ENCODE data around the gene BMPR1B. TPM values are rescaled to one million over a fixed set of nuclear protein-coding genes. Genes with fewer than 3 reads are reported as not detected.
"Not testable (repeated sequence)": the region's sequence is repeated elsewhere in the genome, so short reads cannot be mapped to it uniquely, and the experiment has no call there.

The BMPR1B gene
- total RNA-seq, 2 experiments from 2014 or later: not detected

- H3K27me3 Mint-ChIP-seq: no peaks in the 10 kb centered on the region
- ChIA-PET POLR2A (no interaction called here), CTCF (interaction anchor here (0.6 to 1.5 kb wide), 2 partner anchors 8 to 514 kb away, joined by 3 read pairs; no protein-coding TSS in a partner anchor)
- ATAC-seq (no peak), DNase-seq (no peak)
- no peak overlapping the region for H3K27ac Mint-ChIP-seq
- peaks cover 5% of the 10 kb centered on the region for H3K4me1 Mint-ChIP-seq
- intact Hi-C loops (cut with DNase I, micrococcal nuclease): loop anchor here in 1 of 2 experiments (10.0 kb wide), 1 partner anchor 873 kb away; no protein-coding TSS in a partner anchor
- no peaks in the 10 kb centered on the region for H3K9me3 Mint-ChIP-seq (ENCODE audit: low read depth)
- no peak overlapping the region for H3K4me3 Mint-ChIP-seq
- no peaks in the 10 kb centered on the region for H3K36me3 Mint-ChIP-seq (ENCODE audit: low read depth)
Measured at GRCh38 chr4:95161781-95162469, 404.2 kb downstream of the BMPR1B start.

DNA sequence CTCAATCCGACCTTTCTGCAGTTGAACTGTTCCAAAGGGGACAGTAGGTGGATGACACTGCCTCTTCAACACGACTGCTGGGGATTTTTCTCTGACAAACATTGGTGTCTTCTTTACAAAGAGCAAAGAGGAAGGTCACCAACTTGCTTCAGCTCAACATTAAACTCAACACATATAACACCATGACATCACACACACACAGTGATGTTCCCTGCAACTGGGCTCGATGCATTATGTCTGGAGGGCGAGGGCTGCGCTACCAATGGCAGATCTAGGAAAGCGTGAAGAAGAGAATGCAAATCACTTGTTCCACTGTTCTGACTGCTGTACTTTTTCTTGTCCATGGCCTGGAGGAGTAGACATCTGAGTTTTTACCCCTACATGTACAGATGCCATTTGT lies 405.1 kb downstream of the BMPR1B start:
- DNase-seq (no peak), ATAC-seq (no peak)
- no peaks in the 10 kb centered on the region for H3K27me3 Mint-ChIP-seq
- H3K27ac Mint-ChIP-seq: no peak overlapping the region
- intact Hi-C loops (cut with DNase I, micrococcal nuclease): loop anchor here in 1 of 2 experiments (10.0 kb wide), 1 partner anchor 872 kb away; no protein-coding TSS in a partner anchor
- POLR2A ChIA-PET: no interaction called here
- H3K4me3 Mint-ChIP-seq: no peak overlapping the region
- H3K9me3 Mint-ChIP-seq (ENCODE audit: low read depth): no peaks in the 10 kb centered on the region
- H3K4me1 Mint-ChIP-seq: peaks cover 7% of the 10 kb centered on the region
- CTCF ChIA-PET: interaction anchor here (0.6 to 1.3 kb wide), 2 partner anchors 93 to 109 kb away, joined by 3 read pairs; no protein-coding TSS in a partner anchor
- H3K36me3 Mint-ChIP-seq (ENCODE audit: low read depth): no peaks in the 10 kb centered on the region

GRCh38 chr4:95165926-95166524 lies 408.3 kb downstream of the BMPR1B start:
- no peaks in the 10 kb centered on the region for H3K9me3 Mint-ChIP-seq (ENCODE audit: low read depth)
- POLR2A ChIA-PET: no interaction called here
- H3K27me3 Mint-ChIP-seq: no peaks in the 10 kb centered on the region
- intact Hi-C loops (cut with DNase I, micrococcal nuclease): loop anchor here (2.0 to 10.0 kb wide), 5 partner anchors 341 to 1987 kb away; no protein-coding TSS in a partner anchor
- H3K4me3 Mint-ChIP-seq: no peak overlapping the region
- no peak overlapping the region for H3K27ac Mint-ChIP-seq
- ATAC-seq (peak; percentile 78), DNase-seq (peak; percentile 31)
- CTCF ChIA-PET: interaction anchor here (0.8 kb wide), 2 partner anchors 36 to 1449 kb away, joined by 3 read pairs; no protein-coding TSS in a partner anchor
- H3K4me1 Mint-ChIP-seq: peaks cover 9% of the 10 kb centered on the region
- H3K36me3 Mint-ChIP-seq (ENCODE audit: low read depth): no peaks in the 10 kb centered on the region

- Mint-ChIP-seq H3K27ac (no peak overlapping the region), H3K9me3 (ENCODE audit: low read depth) (no peaks in the 10 kb centered on the region), H3K27me3 (no peaks in the 10 kb centered on the region), H3K4me1 (peaks cover 9% of the 10 kb centered on the region), H3K4me3 (no peak overlapping the region), H3K36me3 (ENCODE audit: low read depth) (no peaks in the 10 kb centered on the region)
- ATAC-seq: peak; percentile 58
- intact Hi-C loops (cut with DNase I, micrococcal nuclease): loop anchor here (2.0 to 10.0 kb wide), 5 partner anchors 339 to 1985 kb away; no protein-coding TSS in a partner anchor
- POLR2A ChIA-PET: no interaction called here
- peak; percentile 17 for DNase-seq
- CTCF ChIA-PET: no interaction called here
Measured at GRCh38 chr4:95167805-95168204, 410.1 kb downstream of the BMPR1B start.

- H3K4me3 Mint-ChIP-seq: no peak overlapping the region
- DNase-seq (no peak), ATAC-seq (no peak)
- H3K36me3 Mint-ChIP-seq (ENCODE audit: low read depth): no peaks in the 10 kb centered on the region
- H3K27me3 Mint-ChIP-seq: no peaks in the 10 kb centered on the region
- peaks cover 9% of the 10 kb centered on the region for H3K4me1 Mint-ChIP-seq
- POLR2A ChIA-PET: no interaction called here
- no peak overlapping the region for H3K27ac Mint-ChIP-seq
- no peaks in the 10 kb centered on the region for H3K9me3 Mint-ChIP-seq (ENCODE audit: low read depth)
- intact Hi-C loops (cut with DNase I, micrococcal nuclease): no loop called here
- CTCF ChIA-PET: interaction anchor here (0.9 kb wide), 1 partner anchor 9 kb away, joined by 3 read pairs; no protein-coding TSS in a partner anchor
Measured at GRCh38 chr4:95170176-95170575, 412.4 kb downstream of the BMPR1B start.

GRCh38 chr4:95171377-95171776 lies 413.6 kb downstream of the BMPR1B start:
- H3K4me3 Mint-ChIP-seq; ATAC-seq; POLR2A ChIA-PET; H3K27me3 Mint-ChIP-seq; CTCF ChIA-PET; H3K36me3 Mint-ChIP-seq (ENCODE audit: low read depth); intact Hi-C loops (cut with DNase I, micrococcal nuclease); DNase-seq; H3K9me3 Mint-ChIP-seq (ENCODE audit: low read depth); H3K4me1 Mint-ChIP-seq; H3K27ac Mint-ChIP-seq: not testable (repeated sequence)

DNA sequence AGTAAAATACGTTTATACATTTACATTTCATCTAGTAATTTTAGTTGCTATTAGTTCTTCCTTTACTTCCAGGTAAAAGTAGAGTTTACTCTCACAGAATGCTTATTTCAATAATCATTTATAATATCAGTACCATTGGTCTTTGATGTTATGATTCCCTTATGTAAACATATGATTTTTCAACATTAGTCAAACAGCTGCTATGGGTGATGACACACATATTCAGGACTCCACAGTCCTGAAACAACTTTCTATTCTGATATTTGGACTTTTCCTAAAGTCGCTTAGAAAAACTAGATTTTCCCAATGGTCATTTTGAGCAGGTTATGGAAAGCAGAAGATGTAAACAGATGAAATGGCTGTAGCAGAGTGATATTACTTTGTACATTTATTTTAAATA lies 421.2 kb downstream of the BMPR1B start:
- Mint-ChIP-seq H3K9me3 (ENCODE audit: low read depth) (peaks cover 5% of the 10 kb centered on the region), H3K27me3 (no peaks in the 10 kb centered on the region), H3K27ac (no peak overlapping the region), H3K4me3 (no peak overlapping the region), H3K4me1 (no peaks in the 10 kb centered on the region), H3K36me3 (ENCODE audit: low read depth) (no peaks in the 10 kb centered on the region)
- ATAC-seq: no peak
- DNase-seq: no peak
- CTCF ChIA-PET: no interaction called here
- POLR2A ChIA-PET: no interaction called here
- intact Hi-C loops (cut with DNase I, micrococcal nuclease): no loop called here

DNA sequence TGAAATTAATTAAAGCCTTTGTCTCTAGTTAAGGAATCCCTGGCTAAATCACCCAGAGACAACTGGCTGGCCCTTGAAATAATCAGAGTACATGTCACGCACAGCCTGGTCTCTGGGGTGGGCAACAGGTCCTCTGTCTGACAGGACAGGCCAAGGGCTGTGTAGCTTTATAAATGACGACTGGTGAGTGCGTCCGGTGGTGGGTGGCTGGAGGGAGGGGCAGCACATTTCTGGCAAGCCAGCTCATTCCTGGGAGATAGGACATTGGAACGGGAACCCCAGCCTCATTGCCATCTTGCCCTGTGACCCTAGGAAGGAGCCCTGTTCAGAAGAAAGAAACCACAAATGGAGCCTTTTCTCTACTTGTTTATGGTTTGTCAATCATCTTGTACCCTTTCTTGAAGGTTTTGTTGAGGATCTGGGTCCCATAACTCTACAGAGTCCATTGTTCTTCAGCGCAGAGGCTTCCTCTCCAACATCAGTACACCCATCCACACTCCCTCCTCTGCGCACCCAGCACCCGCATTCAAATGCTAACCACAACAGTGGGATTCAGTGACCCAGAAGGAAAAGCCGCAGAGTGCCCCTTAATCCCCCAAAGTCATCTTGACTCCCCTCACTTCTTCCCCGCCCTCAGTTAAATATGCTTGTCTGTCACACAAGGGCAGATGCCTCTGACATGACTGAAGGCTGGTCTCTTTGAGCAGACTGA lies 422.9 kb downstream of the BMPR1B start:
- CTCF ChIA-PET: interaction anchor here (0.9 kb wide), 1 partner anchor 24 kb away, joined by 3 read pairs; no protein-coding TSS in a partner anchor
- no peaks in the 10 kb centered on the region for H3K27me3 Mint-ChIP-seq
- no peak overlapping the region for H3K27ac Mint-ChIP-seq
- H3K9me3 Mint-ChIP-seq (ENCODE audit: low read depth): peaks cover 5% of the 10 kb centered on the region
- intact Hi-C loops (cut with DNase I, micrococcal nuclease): no loop called here
- no peak overlapping the region for H3K4me3 Mint-ChIP-seq
- no peaks in the 10 kb centered on the region for H3K4me1 Mint-ChIP-seq
- POLR2A ChIA-PET: no interaction called here
- ATAC-seq (no peak), DNase-seq (no peak)
- H3K36me3 Mint-ChIP-seq (ENCODE audit: low read depth): no peaks in the 10 kb centered on the region

DNA sequence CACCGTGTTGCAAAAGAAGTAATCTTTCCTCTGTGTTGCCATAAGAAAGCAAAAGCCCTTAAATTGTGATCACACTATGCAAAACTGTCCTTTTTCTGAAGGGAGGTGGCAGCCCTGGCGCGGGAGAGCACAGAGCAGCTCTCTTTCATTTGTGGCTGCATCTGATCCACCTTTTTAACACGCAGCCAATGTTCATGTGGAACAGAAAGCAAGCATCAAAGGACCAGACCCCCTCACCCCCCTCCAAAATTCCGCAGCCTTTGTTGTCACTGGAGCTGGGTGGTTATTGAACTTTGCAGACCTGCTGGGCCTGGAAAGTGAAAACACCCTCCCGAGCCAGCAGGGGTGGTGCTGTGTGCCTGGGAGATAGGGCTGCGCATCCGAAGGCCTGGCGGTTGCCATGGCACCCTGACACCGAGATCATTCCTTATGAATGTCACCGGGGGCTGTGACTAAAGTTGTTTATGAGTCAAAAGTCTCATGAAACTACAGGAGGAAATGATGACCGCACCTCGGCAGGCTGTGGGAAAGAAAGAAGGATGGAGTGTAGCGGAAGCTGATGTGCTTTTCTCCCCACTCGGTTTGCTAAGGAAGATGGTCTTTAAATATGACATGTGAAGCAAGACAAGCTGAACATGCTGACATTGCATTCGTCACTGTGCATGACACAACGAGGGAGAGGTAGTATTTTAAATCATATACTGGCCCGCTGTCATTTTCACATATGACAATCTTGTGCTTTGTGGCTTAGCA lies 423.7 kb downstream of the BMPR1B start:
- ChIA-PET POLR2A (no interaction called here), CTCF (interaction anchor here (0.9 kb wide), 1 partner anchor 25 kb away, joined by 3 read pairs; no protein-coding TSS in a partner anchor)
- Mint-ChIP-seq H3K27ac (no peak overlapping the region), H3K27me3 (no peaks in the 10 kb centered on the region), H3K9me3 (ENCODE audit: low read depth) (peaks cover 5% of the 10 kb centered on the region), H3K4me1 (no peaks in the 10 kb centered on the region), H3K36me3 (ENCODE audit: low read depth) (no peaks in the 10 kb centered on the region), H3K4me3 (no peak overlapping the region)
- intact Hi-C loops (cut with DNase I, micrococcal nuclease): no loop called here
- DNase-seq (peak; percentile 38), ATAC-seq (peak; percentile 73)

- CTCF ChIA-PET: no interaction called here
- no peaks in the 10 kb centered on the region for H3K4me1 Mint-ChIP-seq
- peaks cover 4% of the 10 kb centered on the region for H3K9me3 Mint-ChIP-seq (ENCODE audit: low read depth)
- H3K36me3 Mint-ChIP-seq (ENCODE audit: low read depth): no peaks in the 10 kb centered on the region
- no peak overlapping the region for H3K27ac Mint-ChIP-seq
- intact Hi-C loops (cut with DNase I, micrococcal nuclease): no loop called here
- H3K4me3 Mint-ChIP-seq: no peak overlapping the region
- no peak for ATAC-seq
- no peak for DNase-seq
- POLR2A ChIA-PET: no interaction called here
- H3K27me3 Mint-ChIP-seq: no peaks in the 10 kb centered on the region
Measured at GRCh38 chr4:95181996-95182306, 424.2 kb downstream of the BMPR1B start.

DNA sequence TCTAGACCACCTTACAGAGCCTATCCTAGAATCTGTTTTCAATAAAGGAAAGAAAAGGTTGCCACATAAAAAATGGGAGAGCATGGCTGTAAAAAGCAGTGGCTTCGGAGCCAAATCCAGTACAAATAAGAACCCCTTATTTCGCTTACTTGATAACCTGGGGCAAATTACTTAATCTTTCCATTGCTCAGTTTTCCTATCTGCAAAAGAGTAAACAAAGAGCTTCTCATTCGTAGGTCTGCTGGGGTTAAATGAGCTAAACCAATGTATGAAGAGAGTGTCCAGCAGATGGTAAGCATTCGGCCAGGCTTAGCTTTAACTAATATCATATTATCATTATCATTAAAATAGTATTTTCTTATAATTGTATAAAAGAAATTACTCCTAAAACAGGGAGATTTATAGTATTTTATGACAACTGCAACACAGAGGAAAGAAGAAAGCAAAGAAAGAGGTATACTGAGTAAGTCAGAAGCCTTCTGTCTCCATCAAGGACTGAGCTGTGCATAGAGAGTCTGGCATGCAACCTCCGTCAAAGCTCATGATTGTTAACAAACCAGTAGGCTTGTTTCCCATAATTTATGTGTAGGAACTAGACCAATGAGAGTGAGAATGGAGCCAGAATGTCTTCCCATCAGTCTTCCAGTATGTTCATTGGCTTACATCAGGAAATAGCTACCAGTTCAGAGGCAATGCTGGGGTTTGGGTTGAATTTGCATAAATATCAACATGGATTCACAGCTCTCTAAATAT lies 426.1 kb downstream of the BMPR1B start:
- no peaks in the 10 kb centered on the region for H3K36me3 Mint-ChIP-seq (ENCODE audit: low read depth)
- H3K27ac Mint-ChIP-seq: no peak overlapping the region
- ChIA-PET CTCF (no interaction called here), POLR2A (no interaction called here)
- H3K4me1 Mint-ChIP-seq: peaks cover 7% of the 10 kb centered on the region
- ATAC-seq (no peak), DNase-seq (no peak)
- H3K9me3 Mint-ChIP-seq (ENCODE audit: low read depth): no peaks in the 10 kb centered on the region
- H3K4me3 Mint-ChIP-seq: no peak overlapping the region
- intact Hi-C loops (cut with DNase I, micrococcal nuclease): no loop called here
- H3K27me3 Mint-ChIP-seq: no peaks in the 10 kb centered on the region
